SIG-M5 treated with dmso at 0.1 percent for 504 hours (cell line): ENCODE results near the gene GJE1.

Experiments used
- DNase-seq: peaks from one replicate; lab custom pipeline; 2025; ENCODE audit not compliant: unreplicated experiment; lab: John Stamatoyannopoulos, UW

Gene GJE1

DNA sequence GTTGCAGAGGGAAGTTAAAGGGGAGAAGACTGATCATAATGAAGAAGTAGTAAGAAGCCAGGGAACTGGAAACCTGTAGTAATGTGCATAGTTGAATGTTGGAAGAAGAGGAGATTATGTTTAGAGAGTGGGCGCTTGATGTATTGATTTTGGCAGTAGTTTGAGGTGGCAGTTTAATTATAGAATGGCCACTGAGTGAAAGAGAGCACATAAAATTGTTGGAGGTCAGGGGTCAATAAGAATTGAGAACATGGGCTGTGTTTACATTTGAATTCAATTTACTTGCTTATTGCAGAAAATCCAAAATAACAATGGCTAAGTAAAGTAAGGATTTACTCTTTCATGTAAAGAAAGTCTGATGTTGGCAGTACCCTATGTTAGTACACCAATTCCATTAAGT lies 30.1 kb downstream of the GJE1 start:
- DNase-seq, result no peak

DNA sequence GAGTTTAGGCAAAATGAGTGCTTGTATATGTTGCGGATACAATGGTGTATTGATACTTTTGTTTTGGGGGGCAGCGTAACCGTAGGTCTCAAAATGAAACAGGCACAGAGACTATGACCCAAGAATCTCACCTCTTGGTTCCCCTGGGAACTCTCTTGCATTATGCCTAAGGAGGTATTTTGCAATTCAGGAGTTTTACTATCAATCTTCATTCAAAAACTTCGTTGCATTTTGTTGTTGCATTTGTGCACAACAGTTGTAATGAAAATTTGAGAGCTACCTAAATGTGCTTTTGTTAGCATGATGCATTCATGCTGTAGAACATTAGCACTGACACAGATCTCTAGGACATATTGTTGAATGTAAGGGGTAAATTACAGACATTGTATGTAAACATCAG lies 32.5 kb downstream of the GJE1 start:
- DNase-seq, result no peak

DNA sequence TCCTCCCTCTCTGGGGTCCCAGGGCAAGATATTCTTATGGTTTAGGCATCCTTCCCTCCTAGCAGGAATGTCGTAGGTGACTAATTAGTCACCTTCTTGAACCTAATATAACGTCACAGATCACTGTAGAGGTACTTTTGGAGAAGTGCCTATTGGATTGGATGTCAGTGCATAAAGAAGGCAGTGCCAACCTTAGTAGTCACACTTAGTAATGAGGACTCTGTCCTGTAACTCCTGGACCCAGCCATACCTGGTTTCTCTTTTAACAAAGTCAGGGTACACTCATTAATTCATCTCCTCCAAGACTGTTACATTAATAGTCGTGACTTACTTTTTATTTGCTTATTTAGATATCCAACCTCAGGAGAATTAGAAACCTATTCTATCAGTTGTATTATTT lies 34.3 kb downstream of the GJE1 start:
- DNase-seq, result no peak

DNA sequence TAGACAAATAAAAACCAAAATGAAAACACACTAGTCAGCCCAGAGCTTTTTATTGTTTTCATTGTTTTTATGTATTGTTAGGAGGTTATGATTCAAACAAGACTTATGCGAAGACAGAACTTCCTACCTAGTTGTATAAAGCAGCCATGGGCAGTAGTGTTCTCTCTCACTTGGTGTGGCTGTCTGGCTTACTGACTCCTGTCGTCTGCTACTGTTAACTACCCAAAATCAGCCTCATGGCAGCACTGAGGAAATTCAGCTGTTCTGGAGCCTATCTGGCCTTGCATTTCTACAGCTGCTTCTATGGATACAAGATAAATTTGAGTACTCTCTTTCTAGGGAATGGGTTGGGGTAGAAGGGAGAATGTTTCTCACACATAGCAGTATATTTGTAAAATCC lies 34.8 kb downstream of the GJE1 start:
- no peak for DNase-seq

DNA sequence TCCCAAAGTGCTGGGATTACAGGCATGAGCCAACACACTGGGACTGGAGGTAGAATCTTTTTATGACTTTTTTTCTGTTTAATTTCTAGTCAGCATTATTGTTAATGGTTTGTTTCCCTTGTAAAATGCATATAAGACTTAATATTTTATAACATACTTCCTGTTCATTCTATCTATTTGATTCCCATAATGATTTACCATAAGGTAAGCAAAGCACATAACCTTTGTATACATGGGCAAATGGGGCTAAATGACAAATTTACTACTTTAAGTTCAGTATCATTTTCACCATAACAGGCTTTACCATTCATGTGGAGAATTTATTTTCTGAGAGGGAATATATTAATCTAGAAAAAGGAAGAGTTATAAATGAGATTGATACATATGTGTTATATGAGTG lies 38.6 kb downstream of the GJE1 start:
- no peak for DNase-seq

DNA sequence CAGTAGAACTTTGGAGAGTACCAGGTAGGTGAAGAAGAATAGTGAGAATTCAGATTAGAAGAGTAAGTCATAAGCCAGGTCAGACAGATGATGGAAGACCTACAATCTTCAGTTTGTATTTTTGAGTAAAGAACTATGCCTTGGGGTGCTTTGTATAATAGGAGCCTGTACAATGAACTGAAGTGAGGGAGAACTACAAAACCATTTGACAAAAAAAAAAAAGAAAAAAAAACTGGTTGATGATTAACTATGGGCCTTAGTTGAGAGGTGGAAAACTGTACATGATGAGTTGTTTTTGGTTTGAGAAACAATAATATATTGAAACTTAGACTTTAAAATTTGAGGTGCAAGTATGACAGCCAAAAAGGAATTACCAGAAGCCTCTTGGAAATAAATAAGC lies 40.0 kb downstream of the GJE1 start:
- DNase-seq, result no peak

DNA sequence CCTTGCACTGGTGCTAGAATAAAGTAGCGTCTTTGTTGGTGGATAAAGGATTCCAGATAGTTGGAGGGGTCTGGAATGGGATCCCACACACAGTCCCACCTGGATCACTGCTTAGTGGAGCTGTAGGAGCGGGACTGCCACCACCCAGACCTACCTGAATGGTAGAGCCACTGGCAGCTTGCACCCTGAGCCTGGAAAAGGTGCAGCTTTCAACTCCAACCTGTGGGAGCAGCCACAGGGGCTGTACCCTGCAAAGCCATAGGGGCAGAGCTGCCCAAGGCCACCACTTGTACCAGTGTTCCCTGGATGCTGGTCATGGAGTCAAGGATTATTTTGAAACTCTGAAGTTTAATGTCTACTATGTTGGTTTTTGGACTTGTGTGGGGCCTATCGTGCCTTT lies 41.3 kb downstream of the GJE1 start:
- no peak for DNase-seq

DNA sequence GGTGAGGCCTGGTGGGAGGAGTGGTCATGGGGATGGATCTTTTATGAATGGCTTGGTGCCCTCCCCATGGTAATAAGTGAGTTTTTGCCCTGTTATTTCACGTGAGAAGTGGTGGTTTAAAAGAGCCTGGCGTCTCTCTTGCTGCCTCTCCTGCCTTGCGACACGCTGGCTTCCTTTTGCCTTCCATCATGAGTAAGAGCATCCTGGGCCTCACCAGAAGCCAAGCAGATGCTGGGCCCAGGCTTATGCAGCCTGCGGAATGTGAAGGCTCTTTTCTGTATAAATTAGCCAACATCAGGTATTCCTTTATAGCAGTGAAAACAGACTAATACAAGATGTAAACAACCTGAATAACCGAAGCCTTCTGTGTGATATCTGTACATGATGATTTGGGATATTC lies 42.0 kb downstream of the GJE1 start:
- no peak for DNase-seq

DNA sequence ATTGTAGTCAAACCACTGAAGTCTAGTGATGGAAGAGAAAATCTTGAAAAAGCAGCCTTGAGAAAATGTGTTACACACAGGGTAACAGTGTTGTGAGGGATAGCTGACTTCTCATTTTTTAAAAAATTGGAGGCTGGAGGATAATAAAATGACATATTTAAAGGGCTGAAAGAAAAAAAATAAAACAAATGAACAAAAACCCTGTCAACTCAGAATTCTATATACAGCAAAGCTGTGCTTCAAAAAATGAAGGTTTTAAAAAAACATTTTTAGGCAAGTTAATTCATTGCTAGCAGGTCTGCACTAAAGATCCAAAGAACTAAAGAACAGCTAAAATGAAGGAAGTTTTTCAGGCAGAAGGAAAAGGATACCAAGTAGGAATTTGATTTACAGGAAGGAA lies 45.4 kb downstream of the GJE1 start:
- DNase-seq, result no peak

DNA sequence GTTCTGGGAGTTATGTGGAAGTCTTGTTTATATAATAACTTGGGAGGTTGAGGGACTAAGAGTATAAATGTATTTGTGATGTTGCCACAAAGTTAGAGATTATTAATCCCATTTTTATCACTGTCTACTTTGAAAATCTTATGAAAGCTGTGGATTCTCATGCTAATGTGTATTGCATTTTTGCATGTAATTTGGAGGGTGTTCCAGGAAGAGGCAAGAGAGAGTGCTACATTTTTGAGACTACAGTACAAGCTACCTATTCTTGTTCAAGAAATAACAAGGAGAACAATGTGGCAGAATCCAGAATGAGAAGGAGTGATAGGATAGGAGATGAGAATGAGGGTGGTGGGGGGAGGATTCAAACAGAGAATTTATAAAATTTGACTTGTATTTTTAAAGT lies 49.3 kb downstream of the GJE1 start:
- DNase-seq, result no peak

DNA sequence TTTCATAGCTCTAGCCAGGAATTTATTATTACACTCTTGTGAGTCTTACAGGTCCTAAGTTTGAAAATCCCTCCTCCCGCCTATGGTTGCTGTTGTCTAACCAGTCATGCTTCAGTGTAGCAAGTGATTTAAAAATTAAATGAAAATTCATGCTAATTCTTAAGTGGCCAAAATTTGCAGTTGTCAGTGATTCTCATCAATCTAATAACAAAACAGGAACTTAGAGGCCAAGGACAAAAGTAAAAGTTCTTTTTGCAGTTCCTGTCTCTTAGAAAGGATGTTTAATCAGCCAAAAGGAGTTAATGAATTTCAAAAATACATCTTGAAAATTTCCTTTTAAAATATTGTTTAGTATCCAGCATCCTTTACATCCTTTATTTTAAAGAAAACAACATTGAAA lies 50.6 kb downstream of the GJE1 start:
- DNase-seq, result no peak

DNA sequence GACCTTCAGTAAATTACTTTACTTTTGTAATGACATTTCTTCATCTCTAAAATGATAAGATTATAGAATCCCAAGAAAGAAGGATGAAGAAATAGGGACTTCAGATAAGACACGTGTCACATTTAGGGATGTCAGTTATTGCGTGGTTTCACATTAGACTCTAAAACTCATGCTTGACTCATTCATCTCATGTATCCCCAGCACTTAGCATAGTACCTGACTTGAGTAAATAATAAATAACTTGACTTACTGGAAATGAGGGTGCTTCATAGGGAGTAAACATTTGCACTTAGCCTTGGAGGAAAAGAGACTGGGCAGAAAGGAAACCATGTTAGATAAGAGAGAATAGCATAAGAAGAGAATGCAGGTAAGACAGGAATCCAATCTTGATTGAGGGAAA lies 51.6 kb downstream of the GJE1 start:
- DNase-seq, result no peak
